Subcutaneous abdominal adipose tissue (tissue), 5 donors: ENCODE data around the gene CNOT6L.

Experiments
- H3K27ac ChIP-seq: one replicate; pipeline ENCODE4 v1.7.0; 2013; ENCODE audit warnings: low read depth, mild to moderate bottlenecking, inconsistent platforms, low read length, moderate library complexity
- H3K27me3 ChIP-seq, 5 donors: one replicate each; pipeline ENCODE4 v1.7.0; 2013; ENCODE audit warnings: low read length in 5 of 5, inconsistent platforms in 1 of 5; ENCODE audit not compliant: control insufficient read depth in 5 of 5, insufficient read depth in 4 of 5
- H3K36me3 ChIP-seq, 5 donors: one replicate each; pipeline ENCODE4 v1.7.0; 2013; ENCODE audit warnings: low read length in 5 of 5; ENCODE audit not compliant: control insufficient read depth in 5 of 5, insufficient read depth in 5 of 5
- H3K4me1 ChIP-seq, 5 donors: one replicate each; pipeline ENCODE4 v1.7.0; 2013; ENCODE audit warnings: low read length in 5 of 5, mild to moderate bottlenecking in 3 of 5, moderate library complexity in 1 of 5; ENCODE audit not compliant: control insufficient read depth in 5 of 5, insufficient read depth in 5 of 5
- H3K4me3 ChIP-seq, 5 donors: one replicate each; pipeline ENCODE4 v1.7.0; 2013; ENCODE audit warnings: low read length in 5 of 5, low read depth in 1 of 5
- H3K9ac ChIP-seq, 5 donors: one replicate each; pipeline ENCODE4 v1.7.0; 2013; ENCODE audit warnings: low read length in 5 of 5, mild to moderate bottlenecking in 4 of 5, moderate library complexity in 3 of 5
- H3K9me3 ChIP-seq, 5 donors: one replicate each; pipeline ENCODE4 v1.7.0; 2013; ENCODE audit warnings: low read length in 5 of 5; ENCODE audit not compliant: control insufficient read depth in 5 of 5
- donor health status: healthy.
- donor health status: healthy.
- donor health status: healthy.
- donor health status: healthy.
- donor health status: healthy.

Gene CNOT6L

GRCh38 chr4:77703666-77704065 is 115.5 kb downstream of the CNOT6L start:
- H3K9ac ChIP-seq: no peak overlapping the region
- H3K4me1 ChIP-seq: no peaks in the 10 kb centered on the region
- H3K27me3 ChIP-seq: no peaks in the 10 kb centered on the region
- no peaks in the 10 kb centered on the region for H3K9me3 ChIP-seq
- no peaks in the 10 kb centered on the region for H3K36me3 ChIP-seq
- no peak overlapping the region for H3K27ac ChIP-seq
- no peak overlapping the region for H3K4me3 ChIP-seq

GRCh38 chr4:77701121-77701520 is 118.0 kb downstream of the CNOT6L start:
- H3K9ac ChIP-seq: no peak overlapping the region
- no peaks in the 10 kb centered on the region for H3K9me3 ChIP-seq
- peaks cover 0 to 12% (median 7%) of the 10 kb centered on the region in 5 donors for H3K4me1 ChIP-seq
- H3K27me3 ChIP-seq: no peaks in the 10 kb centered on the region
- no peaks in the 10 kb centered on the region for H3K36me3 ChIP-seq
- H3K4me3 ChIP-seq: no peak overlapping the region
- no peak overlapping the region for H3K27ac ChIP-seq

- Histone ChIP-seq H3K9me3 (no peaks in the 10 kb centered on the region), H3K27ac (no peak overlapping the region), H3K4me1 (peaks cover 0 to 12% (median 7%) of the 10 kb centered on the region in 5 donors), H3K4me3 (no peak overlapping the region), H3K27me3 (no peaks in the 10 kb centered on the region), H3K36me3 (no peaks in the 10 kb centered on the region), H3K9ac (no peak overlapping the region)
Measured at GRCh38 chr4:77699731-77700210, 119.4 kb downstream of the CNOT6L start.

GRCh38 chr4:77697860-77698590 is 121.1 kb downstream of the CNOT6L start:
- H3K9ac ChIP-seq: peak overlapping the region in 1 of 5 donors; percentile 19
- H3K9me3 ChIP-seq: no peaks in the 10 kb centered on the region
- no peak overlapping the region for H3K27ac ChIP-seq
- peak overlapping the region in 4 of 5 donors; percentile 8 to 48 (median 38) for H3K4me3 ChIP-seq
- H3K27me3 ChIP-seq: no peaks in the 10 kb centered on the region
- H3K4me1 ChIP-seq: peaks cover 0 to 12% (median 7%) of the 10 kb centered on the region in 5 donors
- no peaks in the 10 kb centered on the region for H3K36me3 ChIP-seq

- H3K9me3 ChIP-seq: no peaks in the 10 kb centered on the region
- no peaks in the 10 kb centered on the region for H3K27me3 ChIP-seq
- H3K4me1 ChIP-seq: peaks cover 0 to 12% (median 7%) of the 10 kb centered on the region in 5 donors
- no peak overlapping the region for H3K9ac ChIP-seq
- H3K4me3 ChIP-seq: no peak overlapping the region
- no peaks in the 10 kb centered on the region for H3K36me3 ChIP-seq
- H3K27ac ChIP-seq: no peak overlapping the region
Measured at GRCh38 chr4:77695774-77696173, 123.4 kb downstream of the CNOT6L start.

- H3K36me3 ChIP-seq: no peaks in the 10 kb centered on the region
- peaks cover 0 to 6% (median 2%) of the 10 kb centered on the region in 5 donors for H3K4me1 ChIP-seq
- H3K4me3 ChIP-seq: no peak overlapping the region
- H3K9ac ChIP-seq: no peak overlapping the region
- no peak overlapping the region for H3K27ac ChIP-seq
- no peaks in the 10 kb centered on the region for H3K9me3 ChIP-seq
- no peaks in the 10 kb centered on the region for H3K27me3 ChIP-seq
Measured at GRCh38 chr4:77692847-77693432, 126.2 kb downstream of the CNOT6L start.

GRCh38 chr4:77681792-77682191 is 137.4 kb downstream of the CNOT6L start:
- Histone ChIP-seq H3K9me3 (no peaks in the 10 kb centered on the region), H3K36me3 (no peaks in the 10 kb centered on the region), H3K4me1 (no peaks in the 10 kb centered on the region), H3K27ac (no peak overlapping the region), H3K9ac (no peak overlapping the region), H3K4me3 (no peak overlapping the region), H3K27me3 (no peaks in the 10 kb centered on the region)

GRCh38 chr4:77676842-77677241 is 142.3 kb downstream of the CNOT6L start:
- Histone ChIP-seq H3K4me1 (no peaks in the 10 kb centered on the region), H3K36me3 (no peaks in the 10 kb centered on the region), H3K9ac (no peak overlapping the region), H3K4me3 (no peak overlapping the region), H3K27ac (no peak overlapping the region), H3K9me3 (no peaks in the 10 kb centered on the region), H3K27me3 (no peaks in the 10 kb centered on the region)

- Histone ChIP-seq H3K36me3 (no peaks in the 10 kb centered on the region), H3K4me1 (no peaks in the 10 kb centered on the region), H3K9me3 (no peaks in the 10 kb centered on the region), H3K27ac (no peak overlapping the region), H3K27me3 (no peaks in the 10 kb centered on the region), H3K9ac (no peak overlapping the region), H3K4me3 (no peak overlapping the region)
Measured at GRCh38 chr4:77671051-77671450, 148.1 kb downstream of the CNOT6L start.

GRCh38 chr4:77669946-77670590 is 149.1 kb downstream of the CNOT6L start:
- Histone ChIP-seq H3K4me3 (no peak overlapping the region), H3K27ac (no peak overlapping the region), H3K36me3 (no peaks in the 10 kb centered on the region), H3K4me1 (no peaks in the 10 kb centered on the region), H3K9me3 (no peaks in the 10 kb centered on the region), H3K27me3 (no peaks in the 10 kb centered on the region), H3K9ac (no peak overlapping the region)
